Sigmoid colon (tissue), 4 donors: ENCODE data around the gene SUGCT.

ENCODE experiments used
- CTCF ChIP-seq, 4 experiments: fragments of 450-650 bp in 3 of 4; fragments of 200-600 bp in 1 of 4; IDR thresholded peaks; one replicate each; pipeline ENCODE4 v1.5.1; 2016 to 2019; ENCODE audit warnings: antibody characterized with exemption in 4 of 4, mild to moderate bottlenecking in 3 of 4, moderate library complexity in 2 of 4
- EP300 ChIP-seq, 4 donors: sonication (generic); formaldehyde crosslinking; IDR thresholded peaks; one replicate each; pipeline ENCODE4 v1.6.1; 2017; ENCODE audit warnings: antibody characterized with exemption in 4 of 4
- POLR2A ChIP-seq, 2 donors: fragments of 450-650 bp; IDR thresholded peaks; one replicate each; pipeline ENCODE4 v1.6.1; 2016; ENCODE audit warnings: antibody characterized with exemption in 2 of 2, mild to moderate bottlenecking in 2 of 2, moderate library complexity in 2 of 2

DNA sequence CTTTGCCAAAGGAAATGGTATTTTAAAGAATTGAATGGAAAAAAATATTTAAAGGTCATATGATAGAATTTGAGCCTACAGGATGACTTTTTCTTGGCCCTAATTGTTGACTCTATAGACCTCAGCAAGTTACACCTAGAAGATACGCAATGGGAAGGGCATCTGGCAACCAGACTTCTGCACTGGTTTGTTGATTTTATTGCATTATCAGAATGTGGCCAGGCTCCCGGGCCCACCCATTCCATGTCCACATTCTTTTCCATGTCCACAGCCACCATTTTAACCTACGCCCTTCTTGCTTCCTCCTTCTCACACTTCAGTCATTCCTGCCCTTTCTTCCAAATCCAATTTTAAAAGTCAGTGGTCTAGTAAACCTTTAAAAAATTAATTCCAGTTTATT, 738.4 kb downstream of the SUGCT start:
- no peak for TF ChIP-seq CTCF (IDR thresholded peaks at IDR 0.05)
- TF ChIP-seq POLR2A (IDR thresholded peaks at IDR 0.05) = no peak
- no peak for TF ChIP-seq EP300 (IDR thresholded peaks at IDR 0.05)
